Effector CD8-positive, alpha-beta T cell (primary cell): ENCODE data around the gene BUD13.
A peak's percentile ranks its signal among the peaks of the same experiment; 100 is the strongest.
"Not testable (repeated sequence)": the region's sequence is repeated elsewhere in the genome, so short reads cannot be mapped to it uniquely, and the experiment has no call there.

Experiments
- DNase-seq: peaks from one replicate; lab custom pipeline; 2025; lab: John Stamatoyannopoulos, UW
- total RNA-seq, 4 experiments: gene quantifications; one replicate each; lab custom pipeline; 2026; lab: John Stamatoyannopoulos, UW

The BUD13 gene
- total RNA-seq, result 42.0 to 58.0 (median 45.0) reads per million in 4 experiments

- peak; percentile 84 for DNase-seq
Measured at GRCh38 chr11:116772443-116773202, at the start of gene BUD13. TSS of gene BUD13 (minus strand) at chr11:116772987. CDS start at chr11:116772964, 23 bp downstream.

- DNase-seq, result no peak
Measured at GRCh38 chr11:116822575-116822974, 49.8 kb upstream of the BUD13 start.

- DNase-seq, result no peak
Measured at GRCh38 chr11:116821050-116821918, 48.5 kb upstream of the BUD13 start.

GRCh38 chr11:116819049-116819448 is 46.3 kb upstream of the BUD13 start:
- no peak for DNase-seq

GRCh38 chr11:116814502-116814901 is 41.7 kb upstream of the BUD13 start:
- no peak for DNase-seq

- no peak for DNase-seq
Measured at GRCh38 chr11:116813781-116814471, 41.1 kb upstream of the BUD13 start.

- no peak for DNase-seq
Measured at GRCh38 chr11:116813170-116813569, 40.4 kb upstream of the BUD13 start.

GRCh38 chr11:116812109-116812508 is 39.3 kb upstream of the BUD13 start:
- no peak for DNase-seq

GRCh38 chr11:116811194-116811593 is 38.4 kb upstream of the BUD13 start:
- no peak for DNase-seq

GRCh38 chr11:116808262-116809175 is 35.7 kb upstream of the BUD13 start:
- DNase-seq, result no peak

- DNase-seq, result no peak
Measured at GRCh38 chr11:116807601-116808261, 34.9 kb upstream of the BUD13 start.

GRCh38 chr11:116804001-116804400 is 31.2 kb upstream of the BUD13 start:
- no peak for DNase-seq

- DNase-seq, result not testable (repeated sequence)
Measured at GRCh38 chr11:116801662-116802061, 28.9 kb upstream of the BUD13 start.

- DNase-seq, result no peak
Measured at GRCh38 chr11:116800610-116801009, 27.8 kb upstream of the BUD13 start.

GRCh38 chr11:116798368-116798767 is 25.6 kb upstream of the BUD13 start:
- no peak for DNase-seq

- DNase-seq, result no peak
Measured at GRCh38 chr11:116797816-116798215, 25.0 kb upstream of the BUD13 start.

GRCh38 chr11:116796548-116796947 is 23.8 kb upstream of the BUD13 start:
- DNase-seq, result no peak

GRCh38 chr11:116794851-116795250 is 22.1 kb upstream of the BUD13 start:
- DNase-seq, result no peak

GRCh38 chr11:116793772-116794097 is 20.9 kb upstream of the BUD13 start:
- no peak for DNase-seq

GRCh38 chr11:116792869-116793771 is 20.3 kb upstream of the BUD13 start:
- DNase-seq, result no peak
